Right forelimb (tissue), 1 donor: ENCODE results near the gene CHIC2.

Experiments
- DNase-seq: peaks from one replicate; pipeline ENCODE4 v3.0.0-alpha.2; 2018

Gene CHIC2

GRCh38 chr4:53997898-53998297 lies 66.5 kb downstream of the CHIC2 start:
- no peak for DNase-seq

GRCh38 chr4:53994382-53995102 lies 69.9 kb downstream of the CHIC2 start:
- DNase-seq: no peak

GRCh38 chr4:53992785-53993184 lies 71.6 kb downstream of the CHIC2 start:
- DNase-seq: no peak

- DNase-seq: no peak
Observed at GRCh38 chr4:53991821-53992220, 72.6 kb downstream of the CHIC2 start.

GRCh38 chr4:53990641-53991040 lies 73.8 kb downstream of the CHIC2 start:
- no peak for DNase-seq

GRCh38 chr4:53987761-53988171 lies 76.6 kb downstream of the CHIC2 start:
- no peak for DNase-seq

GRCh38 chr4:53986062-53986461 lies 78.3 kb downstream of the CHIC2 start:
- no peak for DNase-seq

GRCh38 chr4:53981567-53981966 lies 82.8 kb downstream of the CHIC2 start:
- no peak for DNase-seq

- no peak for DNase-seq
Observed at GRCh38 chr4:53981066-53981465, 83.3 kb downstream of the CHIC2 start.

- no peak for DNase-seq
Observed at GRCh38 chr4:53974561-53974960, 89.8 kb downstream of the CHIC2 start.

- no peak for DNase-seq
Observed at GRCh38 chr4:53967986-53968385, 96.4 kb downstream of the CHIC2 start.

GRCh38 chr4:53963781-53964180 lies 100.6 kb downstream of the CHIC2 start:
- DNase-seq: no peak

GRCh38 chr4:53963336-53963735 lies 101.1 kb downstream of the CHIC2 start:
- DNase-seq: no peak

GRCh38 chr4:53962516-53963225 lies 101.7 kb downstream of the CHIC2 start:
- DNase-seq: no peak

GRCh38 chr4:53961351-53961750 lies 103.1 kb downstream of the CHIC2 start:
- no peak for DNase-seq

- no peak for DNase-seq
Observed at GRCh38 chr4:53960843-53961242, 103.6 kb downstream of the CHIC2 start.
